H1 (cell line): ENCODE data around the gene GJE1. TPM values are rescaled to one million over a fixed set of nuclear protein-coding genes. Genes with fewer than 3 reads are reported as not detected.
A peak's percentile ranks its signal among the peaks of the same experiment; 100 is the strongest.

Experiments
- ASH2L ChIP-seq: fragments of 200-600, 300-600 bp; sonication (generic); IDR thresholded peaks from one replicate; pipeline ENCODE4 v1.7.1; 2017; ENCODE audit warnings: low read length
- BRCA1 ChIP-seq: IDR thresholded peaks from 2 replicates; pipeline ENCODE4 v1.6.1; 2012; ENCODE audit warnings: low read depth, low read length, improper control_type of control experiment
- CBX8 ChIP-seq: fragments of 300-800, 300-1000 bp; sonication (generic); IDR thresholded peaks from 2 replicates; pipeline ENCODE4 v1.7.1; 2016; ENCODE audit warnings: low read depth, low read length, borderline replicate concordance
- CEBPB ChIP-seq: IDR thresholded peaks from 2 replicates; pipeline ENCODE4 v1.6.1; 2012; ENCODE audit warnings: low read depth, low read length
- CTBP2 ChIP-seq: IDR thresholded peaks from 2 replicates; pipeline ENCODE4 v1.7.0; 2011; ENCODE audit warnings: borderline replicate concordance, mild to moderate bottlenecking, moderate library complexity, mixed read lengths, low read length; ENCODE audit not compliant: insufficient read depth, insufficient read length
- CTCF ChIP-seq, 3 experiments: IDR thresholded peaks; 1 replicate in 2 of 3; 2 replicates in 1 of 3; pipeline versions ENCODE4 v1.5.1 to v1.6.1; 2011; ENCODE audit warnings: low read length in 3 of 3, mild to moderate bottlenecking in 3 of 3, inconsistent platforms in 2 of 3, low read depth in 1 of 3, moderate library complexity in 1 of 3; ENCODE audit not compliant: insufficient read depth in 1 of 3; ENCODE audit errors: control extremely low read depth in 1 of 3
- EGR1 ChIP-seq: IDR thresholded peaks from 2 replicates; pipeline ENCODE4 v1.6.1; 2011; ENCODE audit warnings: low read depth, low read length, borderline replicate concordance
- GTF2F1 ChIP-seq: IDR thresholded peaks from 2 replicates; pipeline ENCODE4 v1.6.1; 2012; ENCODE audit warnings: low read depth, low read length, improper control_type of control experiment, borderline replicate concordance
- HDAC2 ChIP-seq, 2 experiments: fragments of 300-600 bp in 1 of 2; sonication (generic) in 1 of 2; IDR thresholded peaks; 2 replicates each; pipeline ENCODE4 v1.6.1; 2011 to 2012; ENCODE audit warnings: low read depth in 2 of 2, low read length in 2 of 2, mild to moderate bottlenecking in 2 of 2, moderate library complexity in 2 of 2, borderline replicate concordance in 1 of 2, inconsistent platforms in 1 of 2
- HDAC6 ChIP-seq: IDR thresholded peaks from one replicate; pipeline ENCODE4 v1.7.1; 2012; ENCODE audit warnings: low read depth, mild to moderate bottlenecking, inconsistent platforms, low read length, moderate library complexity
- NANOG ChIP-seq: IDR thresholded peaks from 2 replicates; pipeline ENCODE4 v1.6.1; 2011; ENCODE audit warnings: low read length, low read depth, mild to moderate bottlenecking, inconsistent platforms; ENCODE audit not compliant: insufficient read depth, poor library complexity, severe bottlenecking
- RNF2 ChIP-seq: fragments of 200-900, 300-1000 bp; sonication (generic); IDR thresholded peaks from 2 replicates; pipeline ENCODE4 v1.7.1; 2016; ENCODE audit warnings: borderline replicate concordance, low read depth, mild to moderate bottlenecking, antibody characterized with exemption, low read length; ENCODE audit not compliant: poor library complexity, severe bottlenecking; ENCODE audit errors: missing control alignments
- SAP30 ChIP-seq: fragments of 300-600 bp; sonication (generic); IDR thresholded peaks from 2 replicates; pipeline ENCODE4 v1.7.1; 2012; ENCODE audit warnings: low read length, moderate library complexity, mild to moderate bottlenecking, inconsistent platforms; ENCODE audit not compliant: insufficient read depth, insufficient replicate concordance
- SIN3A ChIP-seq, 2 experiments: IDR thresholded peaks in 1 of 2; conservative IDR thresholded peaks in 1 of 2; 2 replicates each; pipeline ENCODE4 v1.6.1; 2011 to 2012; ENCODE audit warnings: low read length in 2 of 2, improper control_type of control experiment in 1 of 2, low read depth in 1 of 2, mild to moderate bottlenecking in 1 of 2
- SP1 ChIP-seq: IDR thresholded peaks from 2 replicates; pipeline ENCODE4 v1.6.1; 2011; ENCODE audit warnings: low read depth, low read length
- SP2 ChIP-seq: IDR thresholded peaks from 2 replicates; pipeline ENCODE4 v1.6.1; 2012; ENCODE audit warnings: mild to moderate bottlenecking, low read length, inconsistent platforms
- TBP ChIP-seq: IDR thresholded peaks from 2 replicates; pipeline ENCODE4 v1.6.1; 2011; ENCODE audit warnings: low read depth, low read length, improper control_type of control experiment
- TCF12 ChIP-seq: IDR thresholded peaks from 2 replicates; pipeline ENCODE4 v1.6.1; 2011; ENCODE audit warnings: low read depth, mild to moderate bottlenecking, low read length
- TEAD4 ChIP-seq: IDR thresholded peaks from 2 replicates; pipeline ENCODE4 v1.6.1; 2012; ENCODE audit warnings: low read depth, low read length, inconsistent platforms, mixed read lengths
- YY1 ChIP-seq: IDR thresholded peaks from 2 replicates; pipeline ENCODE4 v1.6.1; 2011; ENCODE audit warnings: low read depth, mild to moderate bottlenecking, low read length
- polyA plus RNA-seq, 7 experiments: library from polyadenylated mRNA; depleted of rRNA in 3 of 7; stranded (reverse) in 5 of 7; unstranded in 2 of 7; fragments of >200 nt in 5 of 7; fragments of 200-250 nt in 2 of 7; gene quantifications; 1 replicate in 5 of 7; 2 replicates in 1 of 7; 4 replicates in 1 of 7; pipeline versions ENCODE4 v1.2.1 to v1.2.3, GENCODE V29; 2011 to 2013; ENCODE audit warnings: missing spikeins in 2 of 7, mixed read lengths in 2 of 7
- total RNA-seq: library from RNA; stranded (reverse); fragmentation: NEBNext Ultra II Directional; extraction: Animal tissue kit (Norgen Biotek cat#: 25700); gene quantifications from 2 replicates; pipeline ENCODE4 v1.2.1, GENCODE V29; 2021
- TF ChIP-seq, protein P1 (sequence below): IDR thresholded peaks from 2 replicates; pipeline ENCODE4 v1.6.1; 2011; ENCODE audit warnings: low read depth, mild to moderate bottlenecking, low read length; ENCODE audit not compliant: insufficient read depth
- TF ChIP-seq, protein P2 (sequence below): IDR thresholded peaks from 2 replicates; pipeline ENCODE4 v1.6.1; 2012; ENCODE audit warnings: inconsistent platforms

The GJE1 gene
- total and polyA plus RNA-seq, 2 of the 8 experiments (the other 6 are each of a cell fraction or from before 2014, with no cell fraction given) = not detected

DNA sequence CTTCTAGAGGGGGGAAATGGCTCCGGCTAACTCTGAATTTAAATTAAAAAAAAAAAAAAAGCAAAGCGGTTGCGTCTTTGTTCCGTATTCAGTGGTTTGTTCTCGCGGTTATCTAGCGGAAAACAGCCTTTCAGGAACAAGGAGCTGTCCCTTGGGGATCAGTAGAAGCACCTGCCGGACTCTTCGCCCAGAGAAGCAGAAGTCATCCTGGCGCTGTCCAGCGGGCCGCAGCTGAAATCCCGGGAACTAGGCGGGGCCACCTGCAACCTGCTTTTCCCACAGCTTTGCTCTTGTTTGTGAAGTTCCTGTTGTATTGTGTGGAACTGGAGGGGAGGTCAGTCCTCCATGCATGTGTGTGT is 43.9 kb upstream of the GJE1 start (continued):
- TF ChIP-seq CBX8 (no peak), CEBPB (no peak), EGR1 (no peak), TCF12 (no peak), HDAC2 (IDR thresholded peaks at IDR 0.05; ENCODE audit: borderline replicate concordance in 1 of 2, low read depth in 2 of 2, low read length in 2 of 2) (peak; percentile 57 to 86; a peak in 2 of 4 replicates), YY1 (peak; percentile 57; the same call in 1 of the 2 replicates), TEAD4 (no peak), CTBP2 (no peak), RNF2 (no peak), SP1 (no peak), TBP (no peak), ASH2L (no peak), HDAC6 (no peak), NANOG (no peak), BRCA1 (no peak), CTCF (IDR thresholded peaks at IDR 0.05; ENCODE audit: control extremely low read depth in 1 of 3, insufficient read depth in 1 of 3, low read depth in 1 of 3, low read length in 3 of 3) (no peak), SIN3A (conservative IDR thresholded peaks at IDR 0.05 in 1 of 2, IDR thresholded peaks at IDR 0.05 in 1 of 2; ENCODE audit: low read depth in 1 of 2, low read length in 2 of 2) (peak; percentile 98 to 99), GTF2F1 (no peak), SP2 (no peak), SAP30 (peak; percentile 92)
- TF ChIP-seq, protein P1, sequence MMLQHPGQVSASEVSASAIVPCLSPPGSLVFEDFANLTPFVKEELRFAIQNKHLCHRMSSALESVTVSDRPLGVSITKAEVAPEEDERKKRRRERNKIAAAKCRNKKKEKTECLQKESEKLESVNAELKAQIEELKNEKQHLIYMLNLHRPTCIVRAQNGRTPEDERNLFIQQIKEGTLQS = no peak
- TF ChIP-seq, protein P2, sequence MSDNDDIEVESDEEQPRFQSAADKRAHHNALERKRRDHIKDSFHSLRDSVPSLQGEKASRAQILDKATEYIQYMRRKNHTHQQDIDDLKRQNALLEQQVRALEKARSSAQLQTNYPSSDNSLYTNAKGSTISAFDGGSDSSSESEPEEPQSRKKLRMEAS = peak; percentile 72
